ENCODE data around the gene ARRDC4. TPM values are rescaled to one million over a fixed set of nuclear protein-coding genes. Genes with fewer than 3 reads are reported as not detected.

Gene ARRDC4
- total RNA-seq, 1 experiment from 2014 or later, result 9.0 TPM

- Mint-ChIP-seq H3K9me3 (peaks cover 51% of the 10 kb centered on the region), H3K4me1 (no peaks in the 10 kb centered on the region), H3K27me3 (ENCODE audit: low read depth) (peaks cover 5% of the 10 kb centered on the region; the same call in 1 of the 2 replicates), H3K36me3 (peaks cover 23% of the 10 kb centered on the region), H3K27ac (no peak overlapping the region), H3K4me3 (no peak overlapping the region)
- CTCF ChIA-PET, result no interaction called here
- ATAC-seq (no peak), DNase-seq (ENCODE audit: low spot score) (no peak)
- TF ChIP-seq E2F5 (CRISPR knock-in tag; IDR thresholded peaks at IDR 0.05), result no peak
- no peak for TF ChIP-seq TEAD1 (CRISPR knock-in tag; IDR thresholded peaks at IDR 0.05)
- TF ChIP-seq CTCF (IDR thresholded peaks at IDR 0.05), result no peak
- TF ChIP-seq RORB (CRISPR knock-in tag; IDR thresholded peaks at IDR 0.05), result no peak
- no peak for TF ChIP-seq STAT6 (CRISPR knock-in tag; conservative IDR thresholded peaks at IDR 0.05; ENCODE audit: low read depth)
- no peak for TF ChIP-seq ZNF232 (CRISPR knock-in tag; IDR thresholded peaks at IDR 0.05)
- TF ChIP-seq ZNF396 (CRISPR knock-in tag; IDR thresholded peaks at IDR 0.05; ENCODE audit: borderline replicate concordance), result no peak
- TF ChIP-seq ZNF281 (CRISPR knock-in tag; IDR thresholded peaks at IDR 0.05), result no peak
- TF ChIP-seq ATF2 (CRISPR knock-in tag; IDR thresholded peaks at IDR 0.05; ENCODE audit: borderline replicate concordance, low read depth), result no peak
- TF ChIP-seq TP53 (CRISPR knock-in tag; IDR thresholded peaks at IDR 0.05), result no peak
- TF ChIP-seq PREB (CRISPR knock-in tag; IDR thresholded peaks at IDR 0.05; ENCODE audit: borderline replicate concordance), result no peak
- TF ChIP-seq ZNF532 (CRISPR knock-in tag; IDR thresholded peaks at IDR 0.05; ENCODE audit: borderline replicate concordance), result no peak
- no peak for TF ChIP-seq CBFB (CRISPR knock-in tag; IDR thresholded peaks at IDR 0.05; ENCODE audit: low read depth)
- TF ChIP-seq ZNF416 (CRISPR knock-in tag; IDR thresholded peaks at IDR 0.05), result no peak
- POLR2A ChIA-PET, result no interaction called here
Measured at GRCh38 chr15:97986781-97987180, 26.3 kb downstream of the ARRDC4 start.
